DMS153 (cell line): ENCODE results near the gene DPF3.

Experiments used
- DNase-seq: peaks from one replicate; lab custom pipeline; 2025; lab: John Stamatoyannopoulos, UW

Gene DPF3

DNA sequence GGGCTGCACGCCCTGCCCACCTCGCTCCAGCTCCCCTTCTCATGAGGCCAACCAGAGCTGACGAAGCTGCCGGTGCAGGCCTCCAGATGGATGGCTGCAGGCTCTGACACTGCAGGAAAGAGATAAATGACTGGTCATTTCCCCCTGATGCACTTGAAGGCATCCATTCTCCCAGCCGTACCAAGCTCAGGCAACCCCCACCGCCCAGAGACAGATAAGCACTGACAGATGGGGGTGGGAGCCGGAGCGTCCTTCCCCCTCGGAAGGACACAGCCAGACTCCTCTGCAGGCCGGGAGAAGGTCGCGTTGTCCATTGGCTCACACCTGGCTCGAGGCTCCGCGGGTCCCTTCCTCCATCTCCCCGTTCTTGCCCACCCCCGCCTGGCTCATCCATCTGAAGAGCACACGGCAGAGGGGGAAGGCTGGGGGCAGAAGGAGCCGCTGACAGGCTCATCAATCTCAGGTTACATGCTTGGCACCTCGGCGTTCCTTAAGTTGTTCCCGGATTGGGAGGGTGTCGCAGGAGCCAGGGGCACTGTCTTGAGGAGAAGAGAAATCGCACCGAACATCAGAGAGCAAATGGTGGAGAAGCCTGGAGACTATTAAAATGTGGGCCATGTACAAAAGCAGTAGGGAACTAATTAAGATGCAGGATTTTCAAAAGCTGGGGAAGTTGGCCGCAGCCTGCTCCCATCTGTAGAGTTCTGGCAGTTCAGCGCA, 151.6 kb downstream of the DPF3 start:
- DNase-seq: no peak

DNA sequence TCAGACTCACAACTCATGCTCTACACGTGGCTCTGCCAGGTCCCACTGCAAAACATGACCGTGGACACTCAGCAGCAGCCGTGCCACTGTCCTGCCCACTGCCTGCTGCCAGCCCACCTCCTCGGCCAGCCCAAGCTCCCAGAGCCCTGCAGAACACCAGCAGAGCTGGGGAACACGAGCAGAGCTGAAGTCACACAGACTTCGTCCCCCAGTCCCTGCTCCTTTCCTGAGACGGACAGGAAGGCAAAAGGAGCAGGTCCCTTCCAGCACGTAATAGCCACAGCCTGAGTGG, 152.1 kb downstream of the DPF3 start:
- DNase-seq: no peak

DNA sequence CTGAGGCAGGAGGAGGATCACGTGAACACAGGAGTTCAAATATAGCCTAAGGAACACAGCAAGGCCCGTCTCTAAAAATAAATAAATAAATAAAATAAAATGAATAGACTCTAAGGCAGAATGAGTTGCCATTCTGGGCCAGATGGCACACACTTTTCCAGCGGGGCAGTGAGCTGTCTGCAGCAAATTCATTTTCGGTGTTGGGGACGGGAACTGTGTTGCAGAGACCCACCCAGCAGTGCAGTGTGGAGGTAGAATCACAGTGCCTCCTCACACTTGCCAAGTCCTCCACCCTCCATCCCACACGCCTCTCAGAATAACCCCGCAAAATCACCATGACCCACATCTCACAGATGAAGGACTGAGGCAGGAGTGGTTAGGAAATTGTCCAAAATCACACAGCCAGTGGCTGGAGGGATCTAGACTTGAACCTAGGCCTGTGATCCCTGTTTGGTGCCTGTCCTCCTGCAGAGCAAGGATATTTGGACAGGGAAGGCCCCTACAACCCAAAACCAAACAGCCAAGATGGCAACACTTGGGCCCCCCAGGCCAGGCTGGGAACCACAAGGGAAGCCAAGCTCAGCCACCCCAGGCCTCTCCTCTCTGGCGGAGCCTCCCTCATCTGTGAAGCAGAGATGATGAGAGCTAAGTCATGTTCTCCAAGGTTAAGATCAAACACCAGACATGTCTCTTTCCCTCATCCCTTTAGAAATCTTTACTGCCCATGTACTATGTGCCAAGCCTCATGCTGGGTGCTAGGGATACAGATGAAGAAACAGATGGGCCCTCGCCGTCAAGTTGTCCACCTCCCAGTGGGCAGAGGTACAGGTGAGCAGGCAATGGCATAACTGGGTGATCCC, 152.7 kb downstream of the DPF3 start:
- no peak for DNase-seq

DNA sequence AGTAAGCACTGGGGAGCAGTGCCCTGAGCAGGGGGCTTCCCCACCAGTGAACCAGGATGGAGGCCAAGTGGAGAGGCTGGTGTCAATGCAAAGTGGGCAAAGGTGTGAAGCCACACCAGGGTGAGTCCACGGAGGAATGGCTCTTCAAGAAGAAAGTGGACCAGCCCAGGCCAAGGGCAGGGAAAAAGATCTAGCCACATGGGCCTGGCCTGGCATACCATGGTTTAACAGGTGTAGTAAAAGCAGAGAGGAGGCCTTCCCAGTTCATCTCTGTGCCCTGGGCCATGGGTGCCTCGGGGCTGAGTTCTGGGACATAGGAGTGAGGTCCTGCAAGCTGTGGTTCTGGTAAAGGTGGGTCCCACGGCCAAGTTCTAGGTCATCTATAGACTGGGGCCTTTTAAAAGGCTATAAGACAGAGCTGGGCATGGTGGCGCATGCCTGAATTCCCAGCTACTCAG, 153.4 kb downstream of the DPF3 start:
- no peak for DNase-seq

DNA sequence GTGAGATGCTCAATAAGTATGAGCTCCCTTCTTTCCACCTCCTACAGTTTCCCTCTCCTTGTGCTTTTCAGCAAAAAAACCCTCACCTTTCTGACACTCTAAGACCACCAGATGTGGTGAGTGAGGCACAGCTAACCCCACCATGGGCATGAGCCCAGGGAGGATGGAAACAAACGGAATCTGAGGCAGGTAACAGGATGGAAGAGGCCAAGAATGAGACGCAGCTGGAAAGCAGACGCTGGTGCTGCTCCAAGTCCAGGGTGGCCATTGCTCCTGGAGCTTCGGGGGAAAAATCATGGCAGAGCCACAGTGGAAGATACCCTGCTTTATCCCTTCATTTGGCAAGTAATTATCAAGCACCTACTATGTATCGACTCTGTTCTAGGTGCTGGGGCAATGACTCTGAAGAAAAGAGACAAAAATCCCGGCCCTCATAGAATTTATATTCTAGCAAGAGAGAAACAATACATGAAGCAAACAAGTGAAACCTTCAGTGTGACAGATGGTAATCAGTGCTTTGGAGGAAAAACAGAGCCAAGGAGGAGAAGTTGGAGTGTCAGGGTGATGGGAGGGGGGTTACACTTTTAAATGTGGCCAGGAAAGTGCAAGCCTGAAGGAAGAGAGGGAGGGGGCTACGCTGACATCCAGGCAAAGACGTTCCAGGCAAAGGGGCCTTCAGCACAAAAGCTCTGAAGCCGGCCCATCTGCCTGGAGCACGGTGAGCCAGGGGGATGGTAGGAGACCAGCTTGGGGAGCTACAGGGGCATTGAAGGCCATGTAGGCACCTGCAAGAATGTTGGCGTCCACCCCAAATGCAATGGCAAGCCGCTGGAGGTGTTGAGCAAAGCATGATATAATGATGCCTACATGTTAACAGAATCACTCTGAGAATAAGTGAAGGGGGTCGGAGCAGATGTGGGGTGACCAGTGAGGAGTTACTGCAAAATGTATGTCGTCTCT, 154.2 kb downstream of the DPF3 start:
- no peak for DNase-seq

DNA sequence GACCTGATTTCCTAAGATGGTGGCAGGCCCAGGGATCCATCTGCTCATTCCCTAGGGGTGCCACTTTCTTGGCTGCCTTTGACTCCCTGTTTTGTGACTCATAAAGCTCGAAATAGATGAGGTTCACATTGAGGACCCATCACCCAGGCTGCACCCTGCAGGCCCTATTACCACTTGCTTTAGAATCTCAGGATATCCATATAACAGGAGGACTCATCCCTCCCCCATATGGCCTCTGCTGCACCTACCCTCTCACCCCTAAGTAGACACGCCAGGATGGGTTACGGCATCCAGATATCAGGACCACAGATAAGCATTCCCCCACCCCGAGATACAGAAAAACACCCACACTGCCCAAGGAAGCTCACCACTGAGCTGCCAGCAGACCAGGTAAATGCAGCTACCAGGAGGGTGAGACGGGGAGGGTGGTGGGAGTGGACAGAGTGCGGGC, 155.7 kb downstream of the DPF3 start:
- no peak for DNase-seq

DNA sequence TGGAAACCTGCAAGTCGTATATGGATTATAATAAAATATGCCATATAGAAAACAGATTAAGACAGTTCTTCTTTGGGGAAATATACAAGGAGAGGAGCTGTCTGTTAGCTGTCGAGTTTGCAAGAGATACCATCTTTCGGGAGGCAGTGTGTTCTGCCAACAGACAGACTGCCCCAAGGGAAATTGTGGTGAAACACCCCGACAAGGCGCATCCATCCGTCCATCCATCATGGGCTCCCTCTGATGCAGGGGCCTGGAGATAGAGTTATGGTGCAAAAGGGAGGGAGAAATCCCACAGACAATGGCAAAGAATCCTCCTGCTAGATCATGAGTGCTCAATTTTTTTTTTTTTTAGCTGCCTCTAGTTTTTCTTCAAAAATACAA, 156.3 kb downstream of the DPF3 start:
- DNase-seq: no peak

DNA sequence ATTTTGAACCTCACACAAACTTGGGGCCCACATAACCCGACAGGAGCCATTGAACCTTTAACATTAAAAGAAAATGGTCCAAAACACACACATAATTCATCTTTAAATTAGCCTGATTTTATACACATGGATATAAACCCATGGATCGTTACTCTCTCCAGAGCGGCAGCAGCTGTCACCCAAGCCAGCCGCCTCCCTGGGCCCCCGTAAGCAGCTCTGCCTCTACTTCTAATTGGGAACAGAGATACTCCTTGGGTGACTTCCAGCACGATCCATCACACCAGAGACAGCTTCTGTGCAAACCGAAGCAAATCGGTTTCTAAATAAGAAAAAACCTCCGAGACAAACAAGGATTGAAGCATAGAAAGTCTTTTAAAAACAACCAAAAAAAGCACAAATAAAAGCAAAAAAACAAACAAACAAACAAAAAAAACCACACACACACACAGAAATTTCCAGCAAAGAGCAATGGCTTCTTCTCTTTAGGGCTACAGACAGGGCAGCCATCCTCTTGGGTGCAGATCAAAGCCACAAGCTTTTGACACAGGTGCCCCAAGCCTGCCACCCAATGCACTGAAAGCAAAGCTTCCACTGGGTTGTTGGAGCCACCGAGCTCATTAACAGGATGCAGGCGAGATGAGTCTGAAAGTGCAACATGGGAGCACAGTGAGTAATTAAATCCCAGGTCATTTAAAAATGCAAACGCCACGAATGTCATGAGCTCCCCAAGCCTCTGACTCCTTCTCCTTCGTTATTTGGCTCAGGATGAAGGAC, 156.9 kb downstream of the DPF3 start:
- DNase-seq: no peak

DNA sequence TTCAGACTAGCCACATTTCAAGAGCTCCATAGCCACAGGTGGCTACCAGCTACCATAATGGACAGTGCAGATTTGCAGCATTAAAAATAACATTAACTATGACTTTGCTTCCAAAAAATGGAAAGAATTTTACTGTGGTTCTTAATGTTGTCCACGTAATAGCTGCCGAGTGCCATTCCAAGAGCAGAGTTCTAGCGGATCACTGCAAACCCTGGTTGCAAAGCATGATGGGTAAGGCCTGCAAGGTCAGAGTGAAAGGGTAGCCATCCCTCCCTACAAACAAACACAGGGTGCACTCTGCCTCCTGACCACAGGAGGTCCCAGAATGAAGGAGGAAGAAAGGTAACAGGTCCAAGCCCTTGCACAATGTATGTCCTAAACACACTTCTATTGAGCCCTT, 157.6 kb downstream of the DPF3 start:
- DNase-seq: no peak

DNA sequence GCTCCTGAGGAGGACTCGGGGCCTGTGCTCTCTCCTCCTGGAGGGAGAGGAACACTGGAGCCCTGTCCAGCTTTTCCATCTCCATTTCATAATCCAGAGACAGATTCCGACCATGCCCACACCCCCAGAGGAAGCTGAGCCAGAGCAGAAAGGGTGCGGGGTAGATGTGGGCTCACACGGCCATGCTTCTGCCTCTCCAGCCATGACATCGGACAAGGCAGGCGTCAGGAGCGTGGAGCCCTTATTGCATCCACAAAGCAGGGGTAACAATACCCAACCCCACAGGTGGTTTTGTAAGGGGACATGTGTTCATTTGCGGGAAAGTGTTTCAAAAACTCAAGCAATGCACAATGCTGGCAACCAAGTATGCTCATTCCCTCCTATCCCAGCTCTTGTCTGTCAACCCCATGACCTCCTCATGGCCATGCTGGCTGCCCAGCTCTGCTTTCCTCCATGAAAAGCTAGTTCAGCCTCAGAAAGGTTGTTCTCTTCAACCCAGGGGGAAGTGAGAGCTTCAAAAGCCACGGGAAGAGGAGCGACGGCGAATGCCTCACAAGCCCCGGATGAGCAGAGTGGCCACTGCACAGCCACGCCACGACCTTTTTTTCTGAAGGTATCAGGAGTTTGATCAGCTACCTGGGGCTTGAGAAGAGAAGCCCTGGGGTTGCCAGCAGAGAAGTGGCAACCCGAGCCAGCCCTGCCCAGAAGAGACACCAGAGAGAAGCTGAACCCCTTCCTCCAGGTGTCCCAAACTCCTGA, 161.7 kb downstream of the DPF3 start:
- no peak for DNase-seq

DNA sequence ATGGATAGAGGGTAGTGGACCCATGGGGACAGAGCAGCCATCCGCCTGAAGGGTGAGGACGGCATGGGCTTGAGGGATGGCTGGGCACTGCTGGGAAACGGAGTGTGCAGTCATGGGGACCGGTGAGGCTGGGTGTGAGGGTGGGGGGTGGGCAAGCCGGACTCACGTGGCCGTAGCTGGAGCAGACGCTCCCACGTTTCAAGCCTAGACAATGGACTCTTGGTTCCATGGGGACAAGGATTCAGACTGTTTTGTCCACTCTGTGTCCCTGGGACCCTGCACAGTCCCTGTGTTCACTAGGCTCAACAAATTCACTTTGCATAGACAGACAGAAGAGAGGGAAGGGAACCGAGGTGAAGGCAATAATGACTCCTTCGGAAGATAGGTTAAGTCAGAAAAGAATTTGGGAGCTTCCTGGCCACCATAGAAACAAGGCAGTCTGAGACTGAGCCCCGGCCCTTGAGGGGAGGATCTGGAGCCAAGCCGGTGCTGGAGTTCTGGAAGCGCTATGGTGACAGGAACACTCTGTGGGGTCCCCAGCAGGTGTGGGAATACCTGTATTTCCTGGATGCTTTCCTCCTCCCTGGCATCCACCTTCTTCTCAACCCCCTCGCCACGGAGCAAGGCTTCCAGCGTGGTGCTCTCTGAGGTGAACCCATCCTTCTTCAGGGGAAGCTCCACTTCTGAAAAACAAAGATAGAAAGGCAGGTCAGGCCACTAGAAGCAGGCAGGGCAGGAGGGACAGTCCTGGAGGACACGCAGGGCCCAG, 162.5 kb downstream of the DPF3 start:
- DNase-seq: no peak

DNA sequence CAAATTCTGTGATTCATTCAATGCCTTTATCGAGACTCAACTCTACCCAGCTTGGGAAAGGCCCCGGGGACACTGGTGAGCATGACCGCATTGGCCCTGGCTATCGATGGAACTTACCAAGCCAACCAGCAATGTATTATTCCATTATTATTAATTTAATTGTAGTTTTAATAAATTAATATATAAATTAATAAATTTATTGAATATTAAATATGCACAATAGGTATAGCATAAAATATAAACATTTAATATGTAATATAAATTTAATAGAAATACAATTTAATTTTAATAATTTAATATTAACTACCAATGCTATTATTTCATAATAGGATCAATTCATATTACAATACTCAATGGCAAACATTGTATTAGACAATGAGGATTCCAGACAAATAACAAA, 163.4 kb downstream of the DPF3 start:
- no peak for DNase-seq

DNA sequence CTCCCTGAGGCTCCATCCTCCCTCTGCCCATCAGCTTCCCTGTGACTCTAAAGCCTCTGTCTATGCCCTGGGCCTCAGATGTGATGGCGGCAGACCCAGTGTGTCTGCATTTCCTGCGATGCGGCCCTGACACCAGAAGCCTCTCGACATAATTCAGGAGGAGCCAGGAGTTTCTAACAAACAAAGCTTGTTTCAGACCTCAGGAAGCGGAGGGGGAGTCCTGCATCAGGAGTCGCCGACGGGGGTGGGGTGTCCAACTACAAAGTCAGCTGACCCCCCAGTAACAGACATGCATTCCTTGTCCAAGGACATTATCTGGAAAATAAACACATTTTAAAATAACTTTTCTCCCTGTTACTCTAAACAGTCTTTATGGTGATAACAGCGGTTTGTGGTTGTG, 167.5 kb downstream of the DPF3 start:
- DNase-seq: no peak

DNA sequence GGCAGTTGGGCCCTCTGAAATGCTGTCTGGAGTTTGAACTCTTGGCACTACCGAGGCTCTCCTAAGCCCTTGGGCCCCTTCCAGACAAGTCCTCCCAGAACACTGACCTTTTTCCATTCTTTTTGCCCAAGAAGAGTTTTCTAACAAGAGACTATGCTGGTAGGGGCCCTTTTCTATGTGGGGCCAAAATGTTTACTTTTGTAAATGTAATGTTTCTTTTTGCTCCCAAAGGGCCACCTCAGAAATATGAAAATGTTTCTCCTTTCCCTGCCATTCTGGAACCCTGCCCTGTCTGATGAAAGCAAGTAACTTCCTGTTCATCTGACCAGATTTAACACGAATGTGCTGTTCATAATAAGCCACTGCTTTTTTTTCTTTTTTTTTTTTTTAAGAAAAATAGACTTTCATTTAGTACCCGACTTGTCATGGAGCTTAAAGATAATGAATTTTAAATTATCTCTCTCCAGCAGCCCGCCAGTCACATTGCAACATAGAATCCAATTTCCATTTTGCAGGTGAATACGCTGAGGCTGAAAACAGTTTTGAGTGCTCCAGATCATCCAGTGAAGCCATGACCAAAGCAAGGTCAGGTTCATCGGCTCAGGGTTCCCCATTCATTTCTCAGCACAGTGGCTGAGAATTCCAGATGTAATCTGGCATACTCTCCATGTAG, 169.9 kb downstream of the DPF3 start:
- DNase-seq: no peak

DNA sequence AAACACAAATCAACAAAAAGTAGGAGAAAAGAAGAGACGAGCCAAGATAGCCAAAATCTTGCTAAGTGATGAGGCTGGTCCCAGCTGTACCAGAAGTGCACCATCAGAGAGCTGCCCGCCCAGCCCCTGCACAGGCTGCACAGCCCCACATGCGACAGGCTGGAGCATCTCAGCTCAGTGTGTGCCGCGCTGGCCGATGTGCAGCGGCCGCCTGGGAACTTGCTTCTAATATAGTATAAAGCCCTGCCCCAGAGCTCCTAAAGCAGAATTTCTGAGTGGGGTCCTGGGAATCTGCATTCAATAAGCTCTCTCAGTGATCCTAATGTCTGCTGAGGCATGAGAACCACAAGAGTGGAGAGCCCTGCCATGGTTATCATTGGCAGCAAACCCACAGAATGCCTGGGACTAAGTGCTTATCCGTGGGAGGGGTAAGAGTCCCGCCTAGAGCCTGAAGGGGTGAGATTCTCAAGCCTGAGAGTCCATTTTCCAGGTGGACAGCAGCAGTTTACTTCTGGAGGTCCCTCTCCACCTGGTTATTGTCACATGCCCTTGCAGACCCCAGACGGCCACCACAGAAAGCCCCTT, 171.6 kb downstream of the DPF3 start:
- DNase-seq: no peak

DNA sequence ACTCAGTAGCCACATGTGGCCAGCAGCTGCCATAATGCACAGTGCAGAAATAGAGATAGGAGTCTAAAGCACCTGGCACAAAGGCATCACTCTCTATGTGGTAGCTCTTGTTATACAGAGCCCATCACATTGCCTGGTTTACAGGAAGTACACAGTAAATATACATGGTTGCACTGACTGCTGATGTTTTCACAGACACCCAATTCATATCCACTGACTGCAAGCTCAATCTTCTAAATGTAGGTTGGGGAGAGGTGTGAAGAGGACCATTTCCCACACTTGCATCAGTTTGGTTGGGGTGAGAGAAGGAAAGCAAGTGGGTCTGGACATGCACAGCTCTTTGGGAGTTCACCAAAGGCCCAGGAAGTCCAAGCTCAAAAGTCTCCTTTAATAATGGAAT, 172.8 kb downstream of the DPF3 start:
- DNase-seq: no peak

DNA sequence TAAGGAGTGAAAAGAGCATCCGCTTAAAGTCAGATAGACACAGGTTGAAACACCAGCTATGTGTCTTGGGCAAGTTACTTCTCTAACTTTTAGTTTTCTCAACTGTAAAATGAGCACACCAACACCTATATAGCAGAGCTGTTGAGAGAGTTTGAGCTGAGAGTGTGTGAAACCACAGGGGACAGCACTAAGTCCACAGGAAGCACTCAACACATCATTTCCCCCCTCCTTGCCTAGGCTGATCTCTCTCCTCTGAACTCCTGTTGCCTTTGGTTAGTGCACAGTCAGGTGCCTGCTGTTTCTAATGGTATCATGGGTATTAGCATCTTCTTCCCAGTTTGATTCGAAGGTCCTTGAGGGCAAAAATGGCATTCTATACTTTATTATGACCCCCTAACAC, 176.7 kb downstream of the DPF3 start:
- DNase-seq: no peak

DNA sequence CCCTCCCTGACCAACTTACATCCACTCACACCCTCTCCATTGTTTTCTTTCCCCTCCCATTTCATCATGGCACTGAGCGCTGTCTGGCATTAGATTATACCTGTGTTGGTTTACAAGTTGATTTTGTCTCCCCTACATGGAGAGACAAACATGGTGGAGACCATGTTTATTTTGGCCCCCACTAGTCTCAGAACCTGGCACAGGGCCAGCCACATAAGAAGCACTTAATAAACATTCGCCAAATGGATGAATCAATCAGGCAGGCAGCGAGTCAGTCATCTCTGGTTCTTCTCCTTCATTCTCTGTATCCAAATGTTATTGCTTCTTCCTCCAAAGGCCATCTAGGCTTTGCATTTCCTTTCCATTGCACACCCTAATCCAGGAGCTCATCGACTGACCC, 177.4 kb downstream of the DPF3 start:
- no peak for DNase-seq

DNA sequence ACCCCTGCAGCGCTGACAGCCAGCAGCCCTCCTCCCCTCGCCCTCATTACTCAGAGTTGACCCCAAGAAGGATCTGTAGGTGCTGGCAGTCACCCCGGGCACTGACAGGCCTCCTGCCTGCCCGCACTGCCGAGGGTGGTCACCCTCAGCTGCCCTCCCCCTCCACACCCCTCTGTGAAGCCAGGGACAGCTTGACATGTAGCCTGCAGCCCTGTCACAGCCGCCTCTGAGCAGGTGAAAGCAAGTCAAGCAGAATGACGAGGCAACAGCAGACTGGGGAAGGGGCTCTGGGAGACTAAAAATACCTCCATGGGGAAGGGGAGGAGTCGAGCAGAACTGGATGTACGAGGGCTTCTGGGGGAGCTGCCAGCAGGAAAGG, 178.1 kb downstream of the DPF3 start:
- no peak for DNase-seq
